HG02588 (cell line): ENCODE results near the gene GPR83.
"Not testable (repeated sequence)": the region's sequence is repeated elsewhere in the genome, so short reads cannot be mapped to it uniquely, and the experiment has no call there.

Experiments
- ATAC-seq: cut with Tn5 transposase; IDR thresholded peaks from one replicate; pipeline ENCODE4 v1.9.1; 2021; ENCODE audit warnings: mild to moderate bottlenecking, moderate library complexity; ENCODE audit not compliant: unreplicated experiment

GPR83 gene

DNA sequence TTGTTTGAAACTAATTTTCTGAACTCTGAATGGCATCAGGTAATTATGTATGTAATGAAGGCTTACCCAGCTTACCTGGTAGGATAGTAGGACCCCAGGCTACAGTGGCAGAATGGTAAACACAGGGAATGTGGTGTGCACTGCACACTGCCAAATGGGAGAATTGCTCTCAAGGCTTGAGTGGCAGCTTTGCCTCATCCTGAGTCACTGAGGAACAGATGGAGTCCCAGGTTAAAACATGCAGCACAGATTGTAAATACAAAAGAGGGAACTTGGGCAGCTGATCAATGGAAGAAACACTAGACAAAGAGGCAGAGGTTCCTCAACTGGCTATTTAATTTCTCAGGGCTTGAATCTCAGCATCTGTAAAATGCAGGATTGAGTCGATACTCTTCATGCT lies 24.4 kb downstream of the GPR83 start:
- no peak for ATAC-seq

GRCh38 chr11:94370576-94370975 lies 30.6 kb downstream of the GPR83 start:
- not testable (repeated sequence) for ATAC-seq

DNA sequence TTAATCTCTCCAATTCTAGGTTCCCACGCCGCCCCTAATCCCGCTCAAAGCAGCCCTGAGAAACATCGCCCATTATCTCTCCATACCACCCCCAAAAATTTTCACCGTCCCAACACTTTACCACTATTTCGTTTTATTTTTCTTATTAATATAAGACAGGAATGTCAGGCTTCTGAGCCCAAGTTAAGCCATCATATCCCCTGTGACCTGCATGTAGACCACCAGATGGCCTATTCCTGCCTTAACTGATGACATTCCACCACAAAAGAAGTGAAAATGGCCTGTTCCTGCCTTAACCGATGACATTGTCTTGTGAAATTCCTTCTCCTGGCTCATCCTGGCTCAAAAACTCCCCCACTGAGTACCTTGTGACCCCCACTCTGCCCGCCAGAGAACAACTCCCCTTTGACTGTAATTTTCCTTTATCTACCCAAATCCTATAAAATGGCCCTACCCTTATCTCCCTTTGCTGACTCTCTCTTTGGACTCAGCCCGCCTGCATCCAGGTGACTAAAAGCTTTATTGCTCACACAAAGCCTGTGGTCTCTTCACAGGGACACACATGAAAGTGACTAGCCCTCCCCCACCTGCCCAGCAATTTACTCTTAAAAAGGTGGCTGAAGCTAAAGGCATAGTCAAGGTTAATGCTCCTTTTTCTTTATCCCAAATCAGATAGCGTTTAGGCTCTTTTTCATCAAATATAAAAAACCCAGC lies 50.2 kb downstream of the GPR83 start:
- not testable (repeated sequence) for ATAC-seq

DNA sequence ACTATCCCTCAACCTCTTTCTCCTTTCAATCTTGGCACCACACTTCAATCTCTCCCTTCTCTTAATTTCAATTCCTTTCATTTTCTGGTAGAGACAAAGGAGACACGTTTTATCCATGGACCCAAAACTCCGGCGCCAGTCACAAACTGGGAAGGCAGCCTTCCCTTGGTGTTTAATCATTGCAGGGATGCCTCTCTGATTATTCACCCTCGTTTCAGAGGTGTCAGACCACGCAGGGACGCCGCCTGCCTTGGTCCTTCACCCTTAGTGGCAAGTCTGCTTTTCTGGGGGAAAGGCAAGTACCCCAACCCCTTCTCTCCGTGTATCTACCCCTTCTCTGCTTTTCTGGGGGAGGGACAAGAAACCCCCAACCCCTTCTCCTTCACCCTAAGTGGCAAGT lies 54.9 kb downstream of the GPR83 start:
- not testable (repeated sequence) for ATAC-seq

- no peak for ATAC-seq
Measured at GRCh38 chr11:94343495-94343894, 57.7 kb downstream of the GPR83 start.

DNA sequence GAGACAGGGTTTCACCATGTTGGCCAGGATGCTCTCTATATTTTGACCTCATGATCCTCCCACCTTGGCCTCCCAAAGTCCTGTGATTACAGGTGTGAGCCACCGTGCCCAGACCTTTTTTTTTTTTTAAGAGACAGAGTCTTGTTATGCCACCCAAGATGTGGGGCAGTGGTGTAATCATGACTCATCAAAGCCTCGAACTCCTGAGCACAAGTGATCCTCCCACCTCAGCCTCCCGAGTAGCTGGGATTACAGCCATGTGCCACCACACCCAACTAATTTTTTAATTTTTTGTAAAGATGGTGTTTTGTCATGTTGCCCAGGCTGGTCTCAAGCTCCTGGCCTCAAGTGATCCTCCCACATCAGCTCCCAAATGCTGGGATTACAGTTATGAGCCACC lies 59.0 kb downstream of the GPR83 start:
- no peak for ATAC-seq

DNA sequence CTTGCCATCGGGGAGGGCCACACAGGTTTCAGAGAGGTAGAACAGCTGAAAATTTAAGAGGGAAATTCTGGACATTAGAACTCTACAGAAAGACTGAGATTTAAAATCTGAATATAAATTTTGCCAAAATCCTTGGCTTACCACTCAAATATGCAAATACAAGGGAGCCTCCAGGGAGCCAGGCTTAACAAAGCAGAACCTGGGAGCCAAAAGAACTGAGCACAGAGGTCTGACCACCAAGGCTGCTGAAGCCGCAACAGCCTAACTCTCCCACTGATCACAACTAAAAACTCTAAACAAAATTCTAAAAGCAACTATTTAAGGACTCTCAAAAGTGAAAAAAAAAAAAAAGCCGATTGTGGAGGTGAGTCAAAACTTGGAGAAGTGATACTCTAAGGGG lies 62.6 kb downstream of the GPR83 start:
- no peak for ATAC-seq

DNA sequence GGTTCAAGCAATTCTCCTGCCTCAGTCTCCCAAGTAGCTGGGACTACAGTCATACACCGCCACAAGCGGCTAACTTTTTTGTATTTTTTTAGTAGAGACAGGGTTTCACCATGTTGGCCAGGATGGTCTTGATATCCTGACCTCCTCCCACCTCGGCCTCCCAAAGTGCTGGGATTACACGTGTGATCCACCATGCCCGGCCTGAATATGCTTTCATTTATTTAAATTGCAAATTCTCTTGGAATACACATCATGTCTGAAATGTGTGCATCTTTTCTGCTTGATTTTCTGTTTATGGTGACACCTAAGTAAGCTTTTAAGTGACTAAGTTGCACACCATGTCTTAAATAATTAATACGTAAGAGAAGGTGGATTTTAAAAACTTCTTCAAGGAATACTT lies 65.2 kb downstream of the GPR83 start:
- ATAC-seq, result no peak

GRCh38 chr11:94332814-94333213 lies 68.4 kb downstream of the GPR83 start:
- no peak for ATAC-seq

DNA sequence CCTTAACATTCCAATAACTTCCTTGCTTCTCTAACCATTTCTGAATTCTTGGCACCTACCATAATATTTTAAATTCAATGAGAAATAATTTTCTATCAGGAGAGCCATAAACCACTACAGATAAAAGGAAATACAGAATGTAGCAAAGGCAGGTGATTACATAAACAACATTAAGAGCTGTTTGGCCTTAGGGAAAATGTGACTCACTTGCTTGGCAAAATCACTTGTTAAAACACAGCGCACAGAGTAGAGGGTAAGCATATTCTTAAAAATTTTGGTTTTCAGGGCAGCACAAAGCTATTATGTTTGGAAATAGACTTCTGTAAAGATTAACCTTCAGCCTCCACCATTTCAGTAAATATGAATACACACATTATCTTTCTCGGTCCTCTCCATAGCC lies 70.4 kb downstream of the GPR83 start:
- no peak for ATAC-seq

GRCh38 chr11:94329501-94329900 lies 71.7 kb downstream of the GPR83 start:
- no peak for ATAC-seq

- ATAC-seq, result no peak
Measured at GRCh38 chr11:94328587-94329080, 72.6 kb downstream of the GPR83 start.
